Neural cell (in vitro differentiated cells): ENCODE data around the gene FBXO10. TPM values are rescaled to one million over a fixed set of nuclear protein-coding genes. Genes with fewer than 3 reads are reported as not detected.
A peak's percentile ranks its signal among the peaks of the same experiment; 100 is the strongest.

Experiments used
- H2AFZ ChIP-seq: fragments of 200-600, 300-800 bp; sonication (generic), shearing (Covaris generic); 2 replicates; pipeline ENCODE4 v1.6.0; 2014; ENCODE audit warnings: low read depth, mild to moderate bottlenecking, antibody characterized with exemption, low read length, moderate library complexity
- H3F3A ChIP-seq: fragments of 200-600 bp; shearing (Covaris generic); 2 replicates; pipeline ENCODE4 v1.6.1; 2016; ENCODE audit warnings: mild to moderate bottlenecking, moderate library complexity, mixed read lengths, antibody characterized with exemption, low read length; ENCODE audit not compliant: insufficient read depth, poor library complexity, severe bottlenecking
- H3K27ac ChIP-seq: fragments of 200-600, 300-800 bp; sonication (generic), shearing (Covaris generic); 2 replicates; pipeline ENCODE4 v1.5.1; 2014; ENCODE audit warnings: mild to moderate bottlenecking, low read length, moderate library complexity
- H3K27me3 ChIP-seq: fragments of 300-800, 200-600 bp; sonication (generic), shearing (Covaris generic); 2 replicates; pipeline ENCODE4 v1.6.0; 2014; ENCODE audit warnings: mild to moderate bottlenecking, low read depth, low read length, moderate library complexity; ENCODE audit not compliant: insufficient read depth
- H3K36me3 ChIP-seq: fragments of 300-800, 200-600 bp; sonication (generic), shearing (Covaris generic); 2 replicates; pipeline ENCODE4 v1.5.1; 2014; ENCODE audit warnings: mild to moderate bottlenecking, antibody characterized with exemption, low read length, moderate library complexity; ENCODE audit not compliant: insufficient read depth
- H3K4me2 ChIP-seq: fragments of 300-800, 200-600 bp; sonication (generic), shearing (Covaris generic); 2 replicates; pipeline ENCODE4 v1.6.0; 2014; ENCODE audit warnings: mild to moderate bottlenecking, low read length
- H3K4me3 ChIP-seq: fragments of 300-800, 200-600 bp; sonication (generic), shearing (Covaris generic); 2 replicates; pipeline ENCODE4 v1.5.1; 2014; ENCODE audit warnings: mild to moderate bottlenecking, low read length, moderate library complexity
- H3K79me2 ChIP-seq: fragments of 200-600 bp; shearing (Covaris generic); replicated peaks from 2 replicates; pipeline ENCODE4 v1.6.0; 2014; ENCODE audit warnings: mild to moderate bottlenecking, low read length, moderate library complexity; ENCODE audit not compliant: insufficient read depth
- H3K9ac ChIP-seq: fragments of 300-800, 200-600 bp; sonication (generic), shearing (Covaris generic); 2 replicates; pipeline ENCODE4 v1.6.1; 2016; ENCODE audit warnings: mild to moderate bottlenecking, low read length, mixed read lengths
- H3K9me2 ChIP-seq: fragments of 200-600 bp; shearing (Covaris generic); 2 replicates; pipeline ENCODE4 v1.6.1; 2016; ENCODE audit warnings: mild to moderate bottlenecking, low read length, mixed read lengths; ENCODE audit not compliant: insufficient read depth
- H3K9me3 ChIP-seq: fragments of 200-600, 300-800 bp; sonication (generic), shearing (Covaris generic); 2 replicates; pipeline ENCODE4 v1.6.1; 2016; ENCODE audit warnings: mild to moderate bottlenecking, mixed run types, low read length, moderate library complexity, mixed read lengths
- H4K20me1 ChIP-seq: fragments of 200-600 bp; shearing (Covaris generic); 2 replicates; pipeline ENCODE4 v1.6.1; 2016; ENCODE audit warnings: mild to moderate bottlenecking, mixed run types; ENCODE audit not compliant: insufficient read depth
- CTCF ChIP-seq: fragments of 450-650 bp; IDR thresholded peaks from 2 replicates; pipeline ENCODE4 v1.5.1; 2014; ENCODE audit warnings: antibody characterized with exemption, mild to moderate bottlenecking, moderate library complexity; ENCODE audit not compliant: poor library complexity, severe bottlenecking
- EP300 ChIP-seq: fragments of 450-650 bp; conservative IDR thresholded peaks from 2 replicates; pipeline ENCODE4 v1.6.1; 2014; ENCODE audit warnings: antibody characterized with exemption, mild to moderate bottlenecking, moderate library complexity; ENCODE audit not compliant: poor library complexity, severe bottlenecking
- EZH2 ChIP-seq: fragments of 200-600, 300-800 bp; shearing (Covaris generic), sonication (generic); IDR thresholded peaks from 2 replicates; pipeline ENCODE4 v1.6.1; 2014; ENCODE audit warnings: antibody characterized with exemption, low read length, borderline replicate concordance, mild to moderate bottlenecking; ENCODE audit not compliant: insufficient read depth, poor library complexity, severe bottlenecking
- MXI1 ChIP-seq: fragments of 450-650 bp; conservative IDR thresholded peaks from 2 replicates; pipeline ENCODE4 v1.6.1; 2014; ENCODE audit warnings: antibody characterized with exemption, mild to moderate bottlenecking; ENCODE audit not compliant: poor library complexity, severe bottlenecking
- POLR2AphosphoS5 ChIP-seq: IDR thresholded peaks from 2 replicates; pipeline ENCODE4 v1.6.1; 2012
- RAD21 ChIP-seq: fragments of 450-650 bp; conservative IDR thresholded peaks from 2 replicates; pipeline ENCODE4 v1.6.1; 2014; ENCODE audit warnings: antibody characterized with exemption, mild to moderate bottlenecking, moderate library complexity
- SMC3 ChIP-seq: fragments of 450-650 bp; conservative IDR thresholded peaks from 2 replicates; pipeline ENCODE4 v1.6.1; 2014; ENCODE audit warnings: antibody characterized with exemption, mild to moderate bottlenecking, moderate library complexity; ENCODE audit not compliant: poor library complexity
- TAF1 ChIP-seq: IDR thresholded peaks from 2 replicates; pipeline ENCODE4 v1.6.1; 2012; ENCODE audit warnings: low read depth
- polyA plus RNA-seq: library from polyadenylated mRNA; depleted of rRNA; stranded (reverse); fragments of >200 nt; gene quantifications from 2 replicates; pipeline ENCODE4 v1.2.3, GENCODE V29; 2014
- TF ChIP-seq, protein P1 (sequence below): IDR thresholded peaks from 2 replicates; pipeline ENCODE4 v1.6.1; 2012; ENCODE audit warnings: borderline replicate concordance

Gene FBXO10
- polyA plus RNA-seq, 1 donor from 2014 or later = 16.0 TPM

DNA sequence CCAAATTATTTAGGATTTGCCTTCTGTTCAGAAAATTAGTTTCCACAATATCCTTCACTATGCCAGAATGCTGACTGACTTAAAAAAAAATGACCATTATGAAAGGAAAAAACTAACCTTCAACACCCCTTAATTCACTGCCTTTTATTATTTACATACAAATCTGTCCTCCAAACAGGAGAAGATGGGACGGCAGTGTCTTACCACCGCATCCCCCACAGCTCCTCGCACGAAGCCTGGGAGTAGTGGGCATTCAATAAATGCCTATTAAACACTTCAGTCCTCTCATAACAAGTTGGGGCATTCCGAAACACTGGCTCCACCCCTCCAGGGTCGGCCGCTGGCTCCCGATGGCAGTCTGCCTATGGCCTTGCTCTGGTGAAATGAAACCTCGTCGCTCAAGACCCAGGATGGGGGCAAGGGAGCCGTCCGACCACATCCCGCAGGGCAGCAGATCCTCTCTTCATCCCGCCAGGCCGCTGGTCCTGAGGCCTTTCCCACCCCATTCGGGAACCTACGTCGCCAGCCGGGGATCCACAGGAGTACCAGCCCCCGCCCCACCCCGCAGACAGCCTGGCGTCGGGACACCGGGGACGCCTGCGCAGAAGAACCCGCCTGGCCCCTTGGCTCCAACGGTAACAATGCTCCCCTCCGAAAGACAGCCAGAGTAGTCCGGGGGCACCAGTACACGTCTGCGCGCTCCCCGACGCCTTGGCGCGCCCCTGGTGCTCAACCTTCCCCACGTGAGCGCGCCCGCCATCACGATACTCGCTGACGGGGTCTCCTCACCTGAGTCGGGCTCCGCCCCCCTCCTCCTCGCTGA is 111.5 kb downstream of the FBXO10 start:
- TF ChIP-seq SMC3 (peak; percentile 35), RAD21 (peak; percentile 48), MXI1 (peak; percentile 76), POLR2AphosphoS5 (no peak), TAF1 (peak; percentile 69), EP300 (peak; percentile 29), EZH2 (no peak), CTCF (no peak)
- TF ChIP-seq, protein P1, sequence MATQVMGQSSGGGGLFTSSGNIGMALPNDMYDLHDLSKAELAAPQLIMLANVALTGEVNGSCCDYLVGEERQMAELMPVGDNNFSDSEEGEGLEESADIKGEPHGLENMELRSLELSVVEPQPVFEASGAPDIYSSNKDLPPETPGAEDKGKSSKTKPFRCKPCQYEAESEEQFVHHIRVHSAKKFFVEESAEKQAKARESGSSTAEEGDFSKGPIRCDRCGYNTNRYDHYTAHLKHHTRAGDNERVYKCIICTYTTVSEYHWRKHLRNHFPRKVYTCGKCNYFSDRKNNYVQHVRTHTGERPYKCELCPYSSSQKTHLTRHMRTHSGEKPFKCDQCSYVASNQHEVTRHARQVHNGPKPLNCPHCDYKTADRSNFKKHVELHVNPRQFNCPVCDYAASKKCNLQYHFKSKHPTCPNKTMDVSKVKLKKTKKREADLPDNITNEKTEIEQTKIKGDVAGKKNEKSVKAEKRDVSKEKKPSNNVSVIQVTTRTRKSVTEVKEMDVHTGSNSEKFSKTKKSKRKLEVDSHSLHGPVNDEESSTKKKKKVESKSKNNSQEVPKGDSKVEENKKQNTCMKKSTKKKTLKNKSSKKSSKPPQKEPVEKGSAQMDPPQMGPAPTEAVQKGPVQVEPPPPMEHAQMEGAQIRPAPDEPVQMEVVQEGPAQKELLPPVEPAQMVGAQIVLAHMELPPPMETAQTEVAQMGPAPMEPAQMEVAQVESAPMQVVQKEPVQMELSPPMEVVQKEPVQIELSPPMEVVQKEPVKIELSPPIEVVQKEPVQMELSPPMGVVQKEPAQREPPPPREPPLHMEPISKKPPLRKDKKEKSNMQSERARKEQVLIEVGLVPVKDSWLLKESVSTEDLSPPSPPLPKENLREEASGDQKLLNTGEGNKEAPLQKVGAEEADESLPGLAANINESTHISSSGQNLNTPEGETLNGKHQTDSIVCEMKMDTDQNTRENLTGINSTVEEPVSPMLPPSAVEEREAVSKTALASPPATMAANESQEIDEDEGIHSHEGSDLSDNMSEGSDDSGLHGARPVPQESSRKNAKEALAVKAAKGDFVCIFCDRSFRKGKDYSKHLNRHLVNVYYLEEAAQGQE = peak; percentile 57
- Histone ChIP-seq H3F3A (no peaks in the 10 kb centered on the region), H3K27me3 (no peaks in the 10 kb centered on the region), H3K4me3 (peak overlapping the region; percentile 98), H3K9me2 (no peaks in the 10 kb centered on the region), H2AFZ (peak overlapping the region; percentile 53), H3K4me2 (peak overlapping the region; percentile 100), H3K27ac (peak overlapping the region; percentile 96), H3K9ac (peak overlapping the region; percentile 93), H3K9me3 (no peaks in the 10 kb centered on the region), H3K79me2 (peaks cover 47% of the 10 kb centered on the region), H4K20me1 (peaks cover 6% of the 10 kb centered on the region), H3K36me3 (no peaks in the 10 kb centered on the region)

DNA sequence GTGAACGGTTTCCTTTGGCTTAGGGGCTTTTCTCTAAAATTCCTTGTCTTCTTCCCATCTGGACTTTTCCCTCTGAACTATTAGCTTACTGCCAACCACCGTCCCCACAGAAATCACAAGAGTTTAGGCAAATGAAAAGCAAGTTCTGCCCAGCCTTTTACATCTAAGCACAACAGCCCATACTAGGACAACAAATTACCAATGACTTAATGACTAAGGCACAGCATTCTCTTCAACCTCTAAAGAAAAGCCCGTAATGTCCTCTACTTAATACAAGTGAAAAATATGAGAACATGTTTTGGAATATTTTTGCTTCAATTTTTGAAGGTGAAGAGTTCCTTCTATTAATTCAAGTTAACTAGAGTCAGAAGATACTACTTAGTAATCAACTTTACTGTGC is 112.2 kb downstream of the FBXO10 start:
- H3F3A ChIP-seq = no peaks in the 10 kb centered on the region
- H3K27ac ChIP-seq = peak overlapping the region; percentile 96
- peaks cover 48% of the 10 kb centered on the region for H3K79me2 ChIP-seq
- H3K27me3 ChIP-seq = no peaks in the 10 kb centered on the region
- peak overlapping the region; percentile 93 for H3K9ac ChIP-seq
- no peaks in the 10 kb centered on the region for H3K36me3 ChIP-seq
- H3K4me3 ChIP-seq = peak overlapping the region; percentile 98
- peaks cover 6% of the 10 kb centered on the region for H4K20me1 ChIP-seq
- H3K9me3 ChIP-seq = no peaks in the 10 kb centered on the region
- peak overlapping the region; percentile 100 for H3K4me2 ChIP-seq
- peak overlapping the region; percentile 53 for H2AFZ ChIP-seq
- TF ChIP-seq POLR2AphosphoS5 = no peak
- TF ChIP-seq TAF1 = no peak
- no peak for TF ChIP-seq RAD21
- TF ChIP-seq EZH2 = no peak
- no peak for TF ChIP-seq SMC3
- no peak for TF ChIP-seq EP300
- TF ChIP-seq, protein P1 = no peak
- TF ChIP-seq MXI1 = no peak
- TF ChIP-seq CTCF = no peak
- no peaks in the 10 kb centered on the region for H3K9me2 ChIP-seq
